ENCODE measurements around the gene UTP4.
"Not testable (repeated sequence)": the region's sequence is repeated elsewhere in the genome, so short reads cannot be mapped to it uniquely, and the experiment has no call there.

UTP4 gene

GRCh38 chr16:69131167-69131838, 1.1 kb upstream of the UTP4 start:
- peak; percentile 35 for DNase-seq (ENCODE audit: low spot score)

- peak; percentile 84 for DNase-seq (ENCODE audit: low spot score)
Observed at GRCh38 chr16:69131839-69132423, 518 bp upstream of the UTP4 start.

- no peak for DNase-seq (ENCODE audit: low spot score)
Observed at GRCh38 chr16:69133373-69133954, 1.0 kb downstream of the UTP4 start.

GRCh38 chr16:69138608-69139007, 6.2 kb downstream of the UTP4 start:
- no peak for DNase-seq (ENCODE audit: low spot score)

GRCh38 chr16:69139464-69139863, 7.0 kb downstream of the UTP4 start:
- DNase-seq (ENCODE audit: low spot score): not testable (repeated sequence)

GRCh38 chr16:69141014-69141413, 8.6 kb downstream of the UTP4 start:
- no peak for DNase-seq (ENCODE audit: low spot score)

- DNase-seq (ENCODE audit: low spot score): no peak
Observed at GRCh38 chr16:69141936-69142335, 9.5 kb downstream of the UTP4 start.

- DNase-seq (ENCODE audit: low spot score): no peak
Observed at GRCh38 chr16:69143116-69143515, 10.7 kb downstream of the UTP4 start.

GRCh38 chr16:69145658-69146057, 13.2 kb downstream of the UTP4 start:
- DNase-seq (ENCODE audit: low spot score): no peak

GRCh38 chr16:69149621-69150020, 17.2 kb downstream of the UTP4 start:
- DNase-seq (ENCODE audit: low spot score): not testable (repeated sequence)

- DNase-seq (ENCODE audit: low spot score): peak; percentile 61
Observed at GRCh38 chr16:69150146-69150865, 17.9 kb downstream of the UTP4 start.

- DNase-seq (ENCODE audit: low spot score): no peak
Observed at GRCh38 chr16:69157196-69157595, 24.7 kb downstream of the UTP4 start.

- no peak for DNase-seq (ENCODE audit: low spot score)
Observed at GRCh38 chr16:69160192-69160591, 27.7 kb downstream of the UTP4 start.

GRCh38 chr16:69165584-69165983, 33.1 kb downstream of the UTP4 start:
- DNase-seq (ENCODE audit: low spot score): no peak

- no peak for DNase-seq (ENCODE audit: low spot score)
Observed at GRCh38 chr16:69166221-69166833, 33.9 kb downstream of the UTP4 start.

GRCh38 chr16:69166946-69167930, 34.8 kb downstream of the UTP4 start:
- no peak for DNase-seq (ENCODE audit: low spot score)

GRCh38 chr16:69169051-69169450, 36.6 kb downstream of the UTP4 start:
- DNase-seq (ENCODE audit: low spot score): no peak

GRCh38 chr16:69169607-69170352, 37.3 kb downstream of the UTP4 start:
- no peak for DNase-seq (ENCODE audit: low spot score)

GRCh38 chr16:69171325-69172084, 39.1 kb downstream of the UTP4 start:
- DNase-seq (ENCODE audit: low spot score): no peak

Measured in SK-N-DZ (cell line).